GM19035 (cell line): ENCODE measurements around the gene MICB.
"Not testable (repeated sequence)": the region's sequence is repeated elsewhere in the genome, so short reads cannot be mapped to it uniquely, and the experiment has no call there.

Experiments
- ATAC-seq: cut with Tn5 transposase; IDR thresholded peaks from one replicate; pipeline ENCODE4 v1.9.1; 2021; ENCODE audit not compliant: unreplicated experiment

MICB gene

GRCh38 chr6:31535538-31536324, 37.8 kb downstream of the MICB start:
- ATAC-seq: no peak

- ATAC-seq: no peak
Observed at GRCh38 chr6:31538805-31539400, 41.0 kb downstream of the MICB start.

GRCh38 chr6:31540640-31541039, 42.7 kb downstream of the MICB start:
- no peak for ATAC-seq

GRCh38 chr6:31541059-31541657, 43.2 kb downstream of the MICB start:
- ATAC-seq: no peak

- peak; percentile 78 for ATAC-seq
Observed at GRCh38 chr6:31541658-31542521, 43.9 kb downstream of the MICB start, which contains the start of gene DDX39B. Gene DDX39B, minus strand, starts transcription at chr6:31542003. Its CDS starts 1,471 bp downstream, at chr6:31540532.

DNA sequence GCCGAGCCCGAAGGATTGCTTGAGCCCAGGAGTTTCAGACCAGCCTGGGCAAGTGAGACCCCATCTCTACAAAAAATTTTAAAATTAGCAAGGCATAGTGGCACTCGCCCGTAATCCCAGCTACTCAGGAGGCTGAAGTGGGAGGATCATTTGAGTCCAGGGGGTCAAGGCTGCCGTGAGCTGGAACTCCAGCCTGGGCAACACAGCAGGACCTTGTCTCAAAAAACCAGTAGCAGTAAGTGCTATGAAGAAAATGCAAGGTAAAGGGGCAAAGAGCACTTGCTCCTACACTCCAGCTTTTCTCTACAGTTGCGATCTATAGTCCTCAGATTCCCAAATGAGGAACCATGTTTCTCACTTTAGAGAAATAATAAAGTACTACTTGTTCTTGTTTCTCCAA, 45.7 kb downstream of the MICB start:
- ATAC-seq: no peak

DNA sequence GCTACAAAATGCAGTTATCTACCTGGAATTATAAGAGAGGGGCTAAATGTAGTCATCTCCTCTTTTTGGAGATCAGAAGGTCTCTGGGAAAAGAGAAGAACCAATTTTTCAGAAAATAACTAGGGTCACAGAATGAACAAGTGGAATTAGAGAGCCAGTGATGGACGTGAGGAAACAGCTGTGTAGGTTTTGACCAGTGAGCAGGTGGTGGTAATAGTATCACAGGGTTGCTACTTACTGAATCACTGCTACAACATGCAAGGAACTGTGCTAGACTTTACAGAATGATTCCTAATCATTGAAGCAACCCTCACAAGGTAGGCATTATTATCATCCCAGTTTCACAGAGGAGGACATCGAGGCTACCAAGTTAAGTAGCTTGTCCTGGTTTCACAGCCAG, 46.7 kb downstream of the MICB start:
- no peak for ATAC-seq

GRCh38 chr6:31545291-31545690, 47.3 kb downstream of the MICB start:
- ATAC-seq: no peak

DNA sequence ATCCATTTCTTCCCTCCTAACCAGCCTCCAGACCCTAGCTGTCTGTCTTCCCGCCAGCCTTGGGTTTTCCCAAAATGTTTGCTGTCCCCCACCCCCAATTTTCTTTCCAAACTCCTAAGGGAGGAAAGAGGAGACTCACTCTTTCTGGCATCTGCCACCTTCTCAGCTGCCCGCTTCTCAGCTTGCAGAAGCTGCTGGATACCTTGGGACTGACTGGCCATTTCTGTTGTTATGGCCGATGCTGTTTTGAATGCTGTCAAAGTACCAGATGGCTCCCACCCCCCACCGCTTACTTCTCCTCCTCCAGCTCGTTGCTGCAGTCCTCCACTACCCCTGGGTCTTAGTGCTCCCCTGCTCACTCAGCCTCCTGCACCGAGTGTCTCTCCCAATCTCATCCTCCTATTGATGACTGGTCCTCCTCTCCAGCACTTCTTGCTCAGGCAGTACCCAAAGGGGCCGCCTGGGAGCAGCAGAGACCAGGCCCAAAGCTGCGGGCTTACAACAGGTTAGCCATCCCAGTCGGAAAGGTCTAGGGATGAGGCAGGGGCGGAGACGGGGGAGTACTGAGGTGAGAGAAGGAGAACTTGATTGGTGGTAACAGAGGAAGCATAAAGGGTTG, 48.5 kb downstream of the MICB start, which contains the start of gene ATP6V1G2:
TSS of gene ATP6V1G2 (minus strand) at position 270 of the 619 bp plus-strand sequence. CDS start at position 221, 49 bp downstream.
- ATAC-seq: peak; percentile 40

DNA sequence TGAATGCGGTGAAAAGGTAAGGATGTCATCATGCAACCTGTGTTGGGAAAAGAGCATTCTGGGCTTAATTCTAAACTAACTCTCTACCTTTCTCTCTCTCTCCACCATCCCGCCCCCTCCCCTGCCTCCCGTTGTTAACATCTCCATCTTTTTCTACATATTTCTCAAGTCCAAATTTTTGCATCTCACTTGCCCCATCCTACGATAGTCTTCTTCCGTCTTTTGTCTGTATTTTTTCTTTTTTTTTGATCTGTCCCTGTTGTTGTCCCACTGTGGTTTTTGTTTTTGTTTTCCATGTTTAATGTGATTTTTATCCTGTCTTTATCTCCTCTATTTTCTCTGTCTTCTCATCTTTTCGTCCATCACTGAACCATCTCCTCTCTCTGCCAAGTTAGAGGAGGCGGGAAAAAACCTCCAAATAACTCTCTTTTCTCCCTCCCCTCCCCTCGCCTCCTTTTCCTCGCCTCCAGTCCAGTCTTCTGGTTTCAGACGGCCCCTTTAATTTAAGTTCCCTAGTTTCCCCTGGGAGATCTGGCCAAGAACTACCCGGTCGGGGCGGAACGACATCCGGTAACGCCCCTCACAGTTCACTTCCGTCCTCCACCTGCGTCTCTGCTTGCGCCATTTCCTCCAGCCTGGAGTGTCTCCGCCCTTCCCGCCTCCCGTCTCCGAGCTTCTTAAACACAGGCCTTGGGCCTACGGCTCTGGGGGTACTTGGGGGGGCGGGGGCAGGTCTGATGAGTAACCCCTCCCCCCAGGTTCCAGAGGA, 49.2 kb downstream of the MICB start, which contains the start of gene NFKBIL1:
TSS of gene NFKBIL1 (plus strand) at position 651 of the 769 bp plus-strand sequence. CDS start at position 738, 87 bp downstream.
- ATAC-seq: peak; percentile 77

DNA sequence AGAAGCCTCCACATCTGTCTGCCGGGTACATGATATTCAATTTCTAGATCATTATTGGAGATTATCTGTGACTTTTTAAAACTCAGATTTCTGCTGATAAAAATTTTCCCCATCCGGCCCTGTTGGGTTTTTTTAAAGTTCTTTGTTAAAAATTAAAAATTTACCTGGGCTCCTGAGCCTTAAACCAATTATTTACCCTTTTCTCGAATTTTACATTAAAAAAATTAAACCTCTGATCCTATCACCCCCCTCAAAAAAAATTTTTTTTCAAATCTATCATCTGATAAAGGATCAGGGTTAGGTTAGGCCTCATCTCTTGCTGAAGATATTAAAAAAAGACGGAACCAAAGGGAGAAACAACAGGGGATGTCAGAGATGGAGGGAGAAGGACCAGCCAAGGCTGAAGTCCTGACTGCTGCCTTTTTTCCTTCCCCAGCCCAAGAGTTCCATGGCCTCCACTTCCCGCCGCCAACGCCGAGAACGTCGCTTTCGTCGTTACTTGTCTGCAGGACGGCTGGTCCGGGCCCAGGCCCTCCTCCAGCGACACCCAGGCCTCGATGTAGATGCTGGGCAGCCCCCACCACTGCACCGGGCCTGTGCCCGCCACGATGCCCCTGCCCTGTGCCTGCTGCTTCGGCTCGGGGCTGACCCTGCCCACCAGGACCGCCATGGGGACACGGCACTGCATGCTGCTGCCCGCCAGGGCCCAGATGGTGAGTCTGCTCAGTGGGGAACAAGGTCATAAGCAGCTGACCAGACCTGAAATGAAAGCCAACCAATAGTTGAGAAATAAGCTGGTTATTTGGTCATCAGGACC, 50.0 kb downstream of the MICB start:
- no peak for ATAC-seq

DNA sequence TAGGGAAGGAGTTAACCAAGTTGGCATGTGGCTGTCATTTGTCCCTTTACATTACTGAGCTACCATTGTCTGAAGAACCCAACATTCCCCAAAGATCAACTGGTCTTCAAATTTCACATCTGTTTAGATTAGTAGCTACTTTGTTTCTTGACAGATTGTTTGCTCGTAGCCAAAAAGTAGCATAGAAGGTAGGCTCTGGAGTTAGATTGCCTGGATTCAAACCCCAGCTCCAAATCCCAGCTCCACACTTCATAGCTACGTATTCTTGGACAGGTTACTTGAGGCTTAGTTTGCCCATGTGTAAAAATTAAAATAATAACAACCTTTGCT, 50.6 kb downstream of the MICB start:
- no peak for ATAC-seq

- not testable (repeated sequence) for ATAC-seq
Observed at GRCh38 chr6:31551371-31551770, 53.4 kb downstream of the MICB start.

GRCh38 chr6:31556307-31556706, 58.4 kb downstream of the MICB start:
- ATAC-seq: no peak

DNA sequence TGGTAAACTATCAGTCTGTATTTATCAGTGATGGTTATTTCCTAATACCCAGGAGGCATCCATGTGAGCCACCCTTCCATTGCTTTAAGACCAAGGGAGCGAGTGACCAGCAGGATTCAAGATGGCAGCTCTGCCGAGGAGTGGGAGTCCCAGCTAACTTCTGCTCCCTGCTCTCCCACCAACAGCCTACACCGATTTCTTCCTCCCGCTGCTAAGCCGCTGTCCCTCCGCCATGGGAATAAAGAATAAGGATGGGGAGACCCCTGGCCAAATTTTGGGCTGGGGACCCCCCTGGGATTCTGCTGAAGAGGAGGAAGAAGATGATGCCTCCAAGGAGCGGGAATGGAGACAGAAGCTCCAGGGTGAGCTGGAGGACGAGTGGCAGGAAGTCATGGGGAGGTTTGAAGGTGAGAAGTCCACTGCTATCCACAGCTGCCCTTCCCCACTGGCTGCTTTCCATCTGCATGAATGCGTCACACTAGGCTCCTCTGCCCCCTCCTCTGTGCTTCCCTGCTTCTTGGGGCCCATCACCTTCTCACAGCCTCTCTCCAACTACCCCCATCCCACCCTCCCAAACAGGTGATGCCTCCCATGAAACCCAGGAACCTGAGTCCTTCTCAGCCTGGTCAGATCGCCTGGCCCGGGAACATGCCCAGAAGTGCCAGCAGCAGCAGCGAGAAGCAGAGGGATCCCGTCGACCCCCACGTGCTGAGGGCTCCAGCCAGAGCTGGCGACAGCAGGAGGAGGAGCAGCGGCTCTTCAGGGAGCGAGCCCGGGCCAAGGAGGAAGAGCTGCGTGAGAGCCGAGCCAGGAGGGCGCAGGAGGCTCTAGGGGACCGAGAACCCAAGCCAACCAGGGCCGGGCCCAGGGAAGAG, 59.7 kb downstream of the MICB start:
- no peak for ATAC-seq

DNA sequence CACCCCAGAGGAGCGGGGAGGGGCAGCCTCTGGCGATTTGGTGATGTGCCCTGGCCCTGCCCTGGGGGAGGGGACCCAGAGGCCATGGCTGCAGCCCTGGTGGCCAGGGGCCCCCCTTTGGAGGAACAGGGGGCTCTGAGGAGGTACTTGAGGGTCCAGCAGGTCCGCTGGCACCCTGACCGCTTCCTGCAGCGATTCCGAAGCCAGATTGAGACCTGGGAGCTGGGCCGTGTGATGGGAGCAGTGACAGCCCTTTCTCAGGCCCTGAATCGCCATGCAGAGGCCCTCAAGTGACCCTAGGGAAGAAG, 60.3 kb downstream of the MICB start:
- no peak for ATAC-seq

- ATAC-seq: no peak
Observed at GRCh38 chr6:31558631-31559500, 60.9 kb downstream of the MICB start.
